Kidney (tissue), 14 donors: Measurements from ENCODE around the gene INSRR. TPM values are rescaled to one million over a fixed set of nuclear protein-coding genes. Genes with fewer than 3 reads are reported as not detected.

Source experiments
- DNase-seq, 5 donors: peaks; one replicate each; pipeline ENCODE4 v3.0.0-alpha.2; 2013 to 2020
- FAIRE-seq: peaks from 2 replicates; lab custom pipeline; 2012; peaks lifted over from hg19 to GRCh38; lab: Jason Lieb, UNC
- H3K27ac ChIP-seq, 2 donors: one replicate each; pipeline ENCODE4 v1.7.0; 2013; ENCODE audit warnings: low read depth in 2 of 2, low read length in 2 of 2, inconsistent platforms in 1 of 2
- H3K27me3 ChIP-seq: one replicate; pipeline ENCODE4 v1.7.1; 2013; ENCODE audit warnings: low read length, inconsistent platforms; ENCODE audit not compliant: control insufficient read depth, insufficient read depth
- H3K36me3 ChIP-seq, 3 donors: one replicate each; pipeline versions ENCODE4 v1.7.0 to v1.7.1; 2013; ENCODE audit warnings: low read length in 3 of 3, control low read depth in 1 of 3, inconsistent platforms in 1 of 3; ENCODE audit not compliant: insufficient read depth in 3 of 3, control insufficient read depth in 2 of 3
- H3K4me1 ChIP-seq, 3 donors: one replicate each; pipeline versions ENCODE4 v1.7.0 to v1.7.1; 2013; ENCODE audit warnings: low read length in 3 of 3, inconsistent platforms in 1 of 3, low read depth in 1 of 3; ENCODE audit not compliant: control insufficient read depth in 2 of 3, insufficient read depth in 2 of 3
- H3K4me3 ChIP-seq, 3 donors: one replicate each; pipeline versions ENCODE4 v1.7.0 to v1.8.1; 2013; ENCODE audit warnings: low read length in 3 of 3, control low read depth in 1 of 3, inconsistent platforms in 1 of 3
- H3K9ac ChIP-seq, 3 donors: one replicate each; pipeline versions ENCODE4 v1.7.0 to v1.7.1; 2013; ENCODE audit warnings: low read length in 3 of 3, control low read depth in 1 of 3, inconsistent platforms in 1 of 3
- H3K9me3 ChIP-seq, 3 donors: one replicate each; pipeline versions ENCODE4 v1.7.0 to v1.7.1; 2013; ENCODE audit warnings: low read length in 3 of 3, control low read depth in 1 of 3, inconsistent platforms in 1 of 3; ENCODE audit not compliant: control insufficient read depth in 2 of 3, insufficient read depth in 1 of 3
- intact Hi-C: fragments of 100-400 bp; cut with DNase I; formaldehyde crosslinking; loops from one replicate; pipeline ENCODE4 v1.11.1; 2022
- polyA plus RNA-seq: library from polyadenylated mRNA; stranded (reverse); fragments of 350-450 nt; fragmentation: Illumina TruSeq; extraction: RNeasy Lipid Tissue Mini Kit (QIAGEN cat#74804); gene quantifications from one replicate; pipeline ENCODE4 v1.2.3, GENCODE V29; 2014; ENCODE audit warnings: low read depth, low replicate concordance; ENCODE audit not compliant: insufficient read depth
- total RNA-seq: library from RNA; stranded (reverse); fragmentation: NEBNext Ultra II Directional; extraction: Animal tissue kit (Norgen Biotek cat#: 25700); gene quantifications from one replicate; pipeline ENCODE4 v1.2.1, GENCODE V29; 2021
- TF ChIP-seq, protein P1 (sequence below): IDR thresholded peaks from 3 replicates; pipeline ENCODE4 v1.5.1; 2012; ENCODE audit warnings: mild to moderate bottlenecking, moderate library complexity, borderline replicate concordance; ENCODE audit not compliant: insufficient read depth; ENCODE audit errors: extremely low read depth
- donor health status: control.
- donor health status: control.
- donor health status: control.
- donor health status: control.
- donor health status: control.
- donor health status: DM: yes; HTN: yes; CAD: no.
- donor health status: Normal renal cell carcinoma (clear cell type).

INSRR gene
- total and polyA plus RNA-seq, 2 donors from 2014 or later, result 0.35 to 2.4 TPM

DNA sequence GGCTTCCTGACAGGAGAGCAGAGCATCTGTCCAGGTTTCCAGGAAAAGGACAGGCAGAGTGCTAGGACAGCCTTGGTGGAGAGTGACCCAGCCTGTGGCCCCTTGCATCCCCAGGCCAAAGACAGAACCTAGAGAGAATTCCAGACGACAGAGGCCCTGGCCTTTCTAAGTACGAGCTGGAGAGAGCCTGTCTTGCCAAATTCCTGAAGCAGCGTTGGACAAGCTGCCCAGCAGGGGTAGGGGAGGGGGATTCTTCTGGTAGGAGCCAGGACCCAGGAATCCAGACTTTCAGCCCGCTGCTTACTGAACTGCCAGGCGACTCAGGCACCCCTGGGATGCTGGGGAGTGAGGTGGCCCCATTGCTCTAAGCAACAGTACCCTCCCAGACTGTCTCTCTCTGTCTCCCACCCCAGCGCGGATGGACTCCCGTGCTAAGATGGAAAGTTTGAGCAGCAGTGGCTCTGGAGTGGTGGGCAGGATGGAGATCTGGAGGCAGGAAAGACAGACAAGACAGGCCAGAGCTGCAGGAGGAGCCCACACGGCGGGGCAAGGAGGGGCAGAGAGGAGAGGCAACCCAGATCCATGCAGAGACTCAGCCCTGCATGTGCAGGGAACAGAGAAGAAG is 25.8 kb upstream of the INSRR start:
- intact Hi-C loops, result no loop called here
- Histone ChIP-seq H3K4me3 (no peak overlapping the region), H3K36me3 (no peaks in the 10 kb centered on the region), H3K27ac (no peak overlapping the region), H3K4me1 (no peaks in the 10 kb centered on the region), H3K9me3 (no peaks in the 10 kb centered on the region), H3K9ac (no peak overlapping the region), H3K27me3 (no peaks in the 10 kb centered on the region)
- TF ChIP-seq, protein P1, sequence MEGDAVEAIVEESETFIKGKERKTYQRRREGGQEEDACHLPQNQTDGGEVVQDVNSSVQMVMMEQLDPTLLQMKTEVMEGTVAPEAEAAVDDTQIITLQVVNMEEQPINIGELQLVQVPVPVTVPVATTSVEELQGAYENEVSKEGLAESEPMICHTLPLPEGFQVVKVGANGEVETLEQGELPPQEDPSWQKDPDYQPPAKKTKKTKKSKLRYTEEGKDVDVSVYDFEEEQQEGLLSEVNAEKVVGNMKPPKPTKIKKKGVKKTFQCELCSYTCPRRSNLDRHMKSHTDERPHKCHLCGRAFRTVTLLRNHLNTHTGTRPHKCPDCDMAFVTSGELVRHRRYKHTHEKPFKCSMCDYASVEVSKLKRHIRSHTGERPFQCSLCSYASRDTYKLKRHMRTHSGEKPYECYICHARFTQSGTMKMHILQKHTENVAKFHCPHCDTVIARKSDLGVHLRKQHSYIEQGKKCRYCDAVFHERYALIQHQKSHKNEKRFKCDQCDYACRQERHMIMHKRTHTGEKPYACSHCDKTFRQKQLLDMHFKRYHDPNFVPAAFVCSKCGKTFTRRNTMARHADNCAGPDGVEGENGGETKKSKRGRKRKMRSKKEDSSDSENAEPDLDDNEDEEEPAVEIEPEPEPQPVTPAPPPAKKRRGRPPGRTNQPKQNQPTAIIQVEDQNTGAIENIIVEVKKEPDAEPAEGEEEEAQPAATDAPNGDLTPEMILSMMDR, result no peak
- DNase-seq (no peak), FAIRE-seq (no peak)

- no peaks in the 10 kb centered on the region for H3K4me1 ChIP-seq
- no peak overlapping the region for H3K27ac ChIP-seq
- TF ChIP-seq, protein P1, result no peak
- H3K4me3 ChIP-seq, result no peak overlapping the region
- no peak for FAIRE-seq
- no peak overlapping the region for H3K9ac ChIP-seq
- no peaks in the 10 kb centered on the region for H3K9me3 ChIP-seq
- intact Hi-C loops, result no loop called here
- H3K27me3 ChIP-seq, result no peaks in the 10 kb centered on the region
- DNase-seq, result no peak
- no peaks in the 10 kb centered on the region for H3K36me3 ChIP-seq
Measured at GRCh38 chr1:156883919-156884318, 25.0 kb upstream of the INSRR start.

DNA sequence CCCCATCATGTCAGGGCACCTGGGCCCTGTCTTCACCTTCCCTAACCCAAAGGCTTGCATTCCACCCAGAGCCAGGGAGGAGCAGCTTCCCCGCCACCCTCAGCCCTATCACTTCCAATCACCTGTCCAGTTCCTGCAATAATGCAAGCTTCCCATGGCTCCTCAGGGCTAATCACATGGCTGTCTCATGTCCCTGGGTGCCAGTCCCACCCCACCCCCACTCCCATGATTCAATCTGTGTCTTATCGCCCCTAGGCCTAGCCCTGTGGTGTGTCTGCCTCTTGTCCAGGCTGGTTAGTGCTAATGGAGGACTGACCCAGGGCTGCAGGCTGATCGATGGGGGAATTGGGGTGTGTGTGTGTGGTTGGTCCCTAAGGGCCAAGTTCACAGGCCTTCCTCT is 23.6 kb upstream of the INSRR start:
- Histone ChIP-seq H3K4me3 (no peak overlapping the region), H3K4me1 (no peaks in the 10 kb centered on the region), H3K27ac (no peak overlapping the region), H3K27me3 (no peaks in the 10 kb centered on the region), H3K36me3 (no peaks in the 10 kb centered on the region), H3K9me3 (no peaks in the 10 kb centered on the region), H3K9ac (no peak overlapping the region)
- FAIRE-seq (no peak), DNase-seq (no peak)
- TF ChIP-seq, protein P1, result no peak
- intact Hi-C loops, result no loop called here

DNA sequence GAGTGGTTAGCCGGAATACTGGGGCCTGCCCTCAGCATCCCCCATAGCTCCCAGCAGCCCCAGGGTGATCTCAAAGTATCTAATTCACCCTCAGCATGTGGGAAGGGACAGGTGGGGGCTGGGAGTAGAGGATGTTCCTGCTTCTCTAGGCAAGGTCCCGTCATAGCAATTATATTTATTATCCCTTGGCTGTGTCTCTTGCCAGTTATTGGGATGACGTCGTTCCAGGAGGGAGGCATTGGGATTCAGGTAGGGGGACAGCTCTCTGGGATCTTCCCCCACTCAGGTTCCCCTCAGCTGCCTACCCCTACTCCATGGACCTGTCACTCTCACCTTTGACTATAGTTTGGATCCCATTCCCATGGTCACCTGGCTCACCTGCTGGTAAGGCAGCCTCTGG is 22.7 kb upstream of the INSRR start:
- DNase-seq, result no peak
- Histone ChIP-seq H3K27ac (no peak overlapping the region), H3K4me3 (no peak overlapping the region), H3K9ac (no peak overlapping the region), H3K27me3 (no peaks in the 10 kb centered on the region), H3K36me3 (no peaks in the 10 kb centered on the region), H3K9me3 (no peaks in the 10 kb centered on the region), H3K4me1 (no peaks in the 10 kb centered on the region)
- intact Hi-C loops, result no loop called here
- FAIRE-seq, result no peak
- TF ChIP-seq, protein P1, result no peak
